OCI-LY7 (cell line): Measurements from ENCODE around the gene SPTB.

Experiments used
- CTCF ChIP-seq: fragments of 200-600 bp; sonication (generic); conservative IDR thresholded peaks from 2 replicates; pipeline ENCODE4 v1.5.1; 2014; ENCODE audit warnings: mild to moderate bottlenecking, antibody characterized with exemption, low read length, moderate library complexity, mixed read lengths
- EZH2phosphoT487 ChIP-seq: fragments of 200-600 bp; sonication (generic); IDR thresholded peaks from 2 replicates; pipeline ENCODE4 v1.6.1; 2018; ENCODE audit warnings: low read depth, borderline replicate concordance, mild to moderate bottlenecking, mixed run types, antibody characterized with exemption, low read length, moderate library complexity, mixed read lengths

DNA sequence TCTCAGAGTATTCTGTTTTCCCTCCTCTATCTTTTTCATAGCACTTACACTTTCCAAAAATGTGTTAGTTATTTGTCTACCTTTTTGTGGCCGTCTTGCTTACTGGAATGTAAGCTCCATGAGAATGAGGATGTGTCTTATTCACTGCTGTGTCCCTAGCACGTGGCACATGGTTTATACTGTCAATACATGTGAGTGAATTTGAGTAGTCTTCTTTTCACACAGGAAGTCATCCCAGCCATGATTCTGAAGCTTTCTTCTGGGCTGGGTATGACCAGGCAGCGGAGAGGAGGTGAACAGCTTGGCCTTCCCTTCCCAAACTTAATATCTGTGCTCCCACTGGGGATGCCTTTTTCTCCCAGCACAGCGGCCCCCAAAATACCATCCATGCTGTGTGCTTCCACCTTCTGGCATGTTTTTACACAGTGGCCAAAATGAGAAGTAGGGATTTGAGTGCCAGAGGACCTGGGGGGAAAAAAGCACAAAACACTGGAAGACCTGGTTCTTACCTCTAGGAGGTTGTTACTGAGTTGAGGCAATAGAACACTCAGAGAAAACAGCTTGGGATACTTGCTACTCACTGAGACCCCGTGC is 165.2 kb downstream of the SPTB start:
- TF ChIP-seq CTCF (no peak), EZH2phosphoT487 (no peak)
